ENCODE data around the gene SAMD5.

SAMD5 gene

DNA sequence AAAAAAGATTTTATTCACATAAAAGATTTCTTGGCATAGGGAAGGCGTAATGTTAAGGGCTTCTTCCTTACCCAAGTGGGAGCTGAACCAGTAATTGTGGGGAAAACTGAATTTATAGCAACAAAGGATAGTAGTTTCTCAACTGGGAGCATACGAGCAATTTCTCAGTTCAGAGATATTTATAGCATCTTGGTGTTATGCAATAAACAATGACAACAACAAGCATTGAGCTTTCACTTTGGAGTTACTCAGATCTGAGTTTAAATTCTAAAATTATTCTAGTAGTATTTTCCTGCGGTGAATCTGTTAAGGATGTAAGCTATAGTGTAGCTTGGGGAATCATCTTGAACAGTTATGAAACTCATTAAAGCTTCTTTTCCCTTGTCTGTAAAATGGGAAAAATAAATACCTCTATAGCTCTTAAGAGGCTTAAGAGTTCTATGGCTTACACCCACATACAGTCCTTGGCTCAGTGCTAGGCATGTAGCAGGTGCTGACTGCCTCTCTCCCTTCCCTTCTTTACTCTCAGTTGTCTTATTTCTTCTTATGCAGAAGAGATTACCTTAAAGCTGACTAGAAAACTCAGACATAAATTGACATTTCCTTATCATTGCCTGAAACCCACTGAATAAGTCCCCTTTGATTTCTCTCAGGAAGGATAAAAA, 58.8 kb downstream of the SAMD5 start:
- no peak for DNase-seq (ENCODE audit: low read depth)
- no peak overlapping the region for H3K4me3 ChIP-seq (ENCODE audit: low read depth, low read length)
- in situ Hi-C loops (cut with HindIII; ENCODE audit: low sequenced_read_pairs): no loop called here

DNA sequence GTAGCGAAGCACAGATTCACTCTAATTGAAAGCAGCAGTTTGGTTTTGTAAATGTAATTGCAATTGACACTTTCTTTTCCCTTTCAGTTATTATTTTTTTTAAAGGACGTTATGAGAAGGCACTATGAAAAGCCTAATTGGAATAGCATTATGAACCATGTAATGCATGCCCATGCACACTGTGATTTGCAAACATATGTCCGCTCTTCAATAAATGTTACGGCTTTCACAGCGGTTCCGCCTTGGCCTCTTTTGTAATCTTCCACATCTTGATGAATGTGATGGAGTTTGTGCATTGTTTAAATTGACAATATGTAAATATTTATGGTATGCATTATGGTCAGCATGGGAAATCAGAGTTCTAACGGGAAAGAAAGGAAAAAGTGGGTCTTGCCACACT, 61.3 kb downstream of the SAMD5 start:
- no peak overlapping the region for H3K4me3 ChIP-seq (ENCODE audit: low read depth, low read length)
- TF ChIP-seq, protein P1, sequence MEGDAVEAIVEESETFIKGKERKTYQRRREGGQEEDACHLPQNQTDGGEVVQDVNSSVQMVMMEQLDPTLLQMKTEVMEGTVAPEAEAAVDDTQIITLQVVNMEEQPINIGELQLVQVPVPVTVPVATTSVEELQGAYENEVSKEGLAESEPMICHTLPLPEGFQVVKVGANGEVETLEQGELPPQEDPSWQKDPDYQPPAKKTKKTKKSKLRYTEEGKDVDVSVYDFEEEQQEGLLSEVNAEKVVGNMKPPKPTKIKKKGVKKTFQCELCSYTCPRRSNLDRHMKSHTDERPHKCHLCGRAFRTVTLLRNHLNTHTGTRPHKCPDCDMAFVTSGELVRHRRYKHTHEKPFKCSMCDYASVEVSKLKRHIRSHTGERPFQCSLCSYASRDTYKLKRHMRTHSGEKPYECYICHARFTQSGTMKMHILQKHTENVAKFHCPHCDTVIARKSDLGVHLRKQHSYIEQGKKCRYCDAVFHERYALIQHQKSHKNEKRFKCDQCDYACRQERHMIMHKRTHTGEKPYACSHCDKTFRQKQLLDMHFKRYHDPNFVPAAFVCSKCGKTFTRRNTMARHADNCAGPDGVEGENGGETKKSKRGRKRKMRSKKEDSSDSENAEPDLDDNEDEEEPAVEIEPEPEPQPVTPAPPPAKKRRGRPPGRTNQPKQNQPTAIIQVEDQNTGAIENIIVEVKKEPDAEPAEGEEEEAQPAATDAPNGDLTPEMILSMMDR (IDR thresholded peaks at IDR 0.05; ENCODE audit: low read depth, low read length, missing control alignments): no peak
- in situ Hi-C loops (cut with HindIII; ENCODE audit: low sequenced_read_pairs): no loop called here
- DNase-seq (ENCODE audit: low read depth): no peak

More for the DNA sequence above, 58.8 kb downstream of the SAMD5 start:
- TF ChIP-seq, protein P1 (IDR thresholded peaks at IDR 0.05; ENCODE audit: low read depth, low read length, missing control alignments): no peak

DNA sequence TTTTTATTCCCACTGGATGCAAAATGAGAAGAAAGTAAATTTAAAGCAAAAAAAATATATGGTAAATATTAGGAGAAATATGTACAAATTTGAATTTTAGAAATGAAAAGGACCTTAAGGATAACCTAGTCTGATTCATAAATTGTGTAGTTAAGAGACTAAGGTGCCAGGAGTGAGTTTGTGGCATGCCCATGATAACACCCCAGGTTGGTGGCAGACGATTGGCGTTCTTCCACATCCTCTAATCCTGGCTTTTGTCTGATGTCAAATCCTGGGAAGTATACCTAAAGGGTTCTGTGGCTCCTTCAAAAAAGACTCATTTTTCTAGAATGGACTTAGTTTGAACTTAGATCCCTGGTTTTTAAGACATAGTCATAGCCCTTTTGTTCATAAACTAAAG, 62.2 kb downstream of the SAMD5 start:
- in situ Hi-C loops (cut with HindIII; ENCODE audit: low sequenced_read_pairs): no loop called here
- no peak overlapping the region for H3K4me3 ChIP-seq (ENCODE audit: low read depth, low read length)
- DNase-seq (ENCODE audit: low read depth): no peak

DNA sequence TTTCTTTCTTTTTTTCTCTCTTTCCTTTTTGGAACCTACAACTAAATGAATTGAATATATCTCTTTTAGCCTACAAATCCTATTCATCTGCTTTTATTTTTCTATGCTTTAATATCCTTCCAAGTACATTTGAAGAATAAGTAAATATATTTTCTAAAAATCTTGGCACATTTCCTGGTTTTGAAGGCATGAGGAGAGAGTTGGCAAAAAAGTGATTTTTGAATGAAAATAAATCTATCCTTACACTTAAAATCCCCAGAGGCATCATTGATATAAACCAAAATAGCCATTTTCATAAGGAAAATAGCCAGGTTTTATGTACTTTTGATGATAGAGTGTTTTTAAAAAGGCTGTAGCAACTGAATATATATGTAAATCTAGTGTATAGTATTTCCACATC, 69.0 kb downstream of the SAMD5 start:
- in situ Hi-C loops (cut with HindIII; ENCODE audit: low sequenced_read_pairs): no loop called here

More for the DNA sequence above, 62.2 kb downstream of the SAMD5 start:
- TF ChIP-seq, protein P1 (IDR thresholded peaks at IDR 0.05; ENCODE audit: low read depth, low read length, missing control alignments): no peak

DNA sequence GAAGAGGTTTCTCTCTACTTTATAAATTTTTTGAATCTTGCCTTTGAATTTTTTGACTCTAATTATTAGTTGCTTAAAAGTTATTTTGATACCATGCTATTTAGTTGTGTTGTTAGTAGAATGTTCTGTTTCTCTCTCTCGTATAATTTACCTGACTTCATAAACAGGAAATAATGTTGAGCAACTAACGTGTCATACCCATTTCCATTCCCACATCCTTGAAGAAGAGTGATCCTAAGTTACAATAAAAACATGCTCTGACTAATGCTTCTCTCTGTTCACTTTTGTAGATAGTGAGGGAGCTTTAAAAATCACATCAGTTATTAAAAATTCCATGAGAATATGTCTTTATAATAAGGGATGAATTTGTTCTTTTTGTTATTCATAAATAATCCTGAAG, 69.7 kb downstream of the SAMD5 start:
- DNase-seq (ENCODE audit: low read depth): no peak
- H3K4me3 ChIP-seq (ENCODE audit: low read depth, low read length): no peak overlapping the region
- TF ChIP-seq, protein P1 (IDR thresholded peaks at IDR 0.05; ENCODE audit: low read depth, low read length, missing control alignments): no peak
- in situ Hi-C loops (cut with HindIII; ENCODE audit: low sequenced_read_pairs): no loop called here

More for the DNA sequence above, 69.0 kb downstream of the SAMD5 start:
- TF ChIP-seq, protein P1 (IDR thresholded peaks at IDR 0.05; ENCODE audit: low read depth, low read length, missing control alignments): no peak
- DNase-seq (ENCODE audit: low read depth): no peak
- no peak overlapping the region for H3K4me3 ChIP-seq (ENCODE audit: low read depth, low read length)

DNA sequence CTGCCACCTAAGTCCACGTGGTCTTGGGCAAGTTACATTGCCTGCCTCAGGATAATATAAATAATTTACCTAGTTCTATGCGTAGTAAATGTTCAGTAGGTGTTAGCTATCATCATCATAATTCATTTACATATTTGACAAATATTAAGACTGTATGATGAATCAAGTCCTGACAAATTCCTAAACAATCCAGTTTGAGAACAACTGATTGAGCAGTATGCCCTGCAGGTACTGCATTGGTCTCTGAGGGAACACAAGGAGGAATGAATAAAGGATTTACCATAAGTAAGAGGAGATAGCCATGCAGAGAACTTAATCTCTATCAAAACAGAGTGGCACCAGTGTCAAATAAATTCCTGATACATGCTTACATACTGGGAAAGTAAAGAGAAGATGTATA, 70.4 kb downstream of the SAMD5 start:
- in situ Hi-C loops (cut with HindIII; ENCODE audit: low sequenced_read_pairs): no loop called here
- H3K4me3 ChIP-seq (ENCODE audit: low read depth, low read length): no peak overlapping the region
- TF ChIP-seq, protein P1 (IDR thresholded peaks at IDR 0.05; ENCODE audit: low read depth, low read length, missing control alignments): no peak
- no peak for DNase-seq (ENCODE audit: low read depth)

Data from astrocyte of the cerebellum (primary cell).